Stimulated activated CD8-positive, alpha-beta memory T cell treated with anti-CD3 and anti-CD28 coated beads, Interleukin-4, amount 100 ng/mL, for 48 hours (primary cell): ENCODE data around the gene MRPS35.

Source experiments
- DNase-seq: peaks from one replicate; pipeline ENCODE4 v3.0.0-alpha.2; 2020

Gene MRPS35

DNA sequence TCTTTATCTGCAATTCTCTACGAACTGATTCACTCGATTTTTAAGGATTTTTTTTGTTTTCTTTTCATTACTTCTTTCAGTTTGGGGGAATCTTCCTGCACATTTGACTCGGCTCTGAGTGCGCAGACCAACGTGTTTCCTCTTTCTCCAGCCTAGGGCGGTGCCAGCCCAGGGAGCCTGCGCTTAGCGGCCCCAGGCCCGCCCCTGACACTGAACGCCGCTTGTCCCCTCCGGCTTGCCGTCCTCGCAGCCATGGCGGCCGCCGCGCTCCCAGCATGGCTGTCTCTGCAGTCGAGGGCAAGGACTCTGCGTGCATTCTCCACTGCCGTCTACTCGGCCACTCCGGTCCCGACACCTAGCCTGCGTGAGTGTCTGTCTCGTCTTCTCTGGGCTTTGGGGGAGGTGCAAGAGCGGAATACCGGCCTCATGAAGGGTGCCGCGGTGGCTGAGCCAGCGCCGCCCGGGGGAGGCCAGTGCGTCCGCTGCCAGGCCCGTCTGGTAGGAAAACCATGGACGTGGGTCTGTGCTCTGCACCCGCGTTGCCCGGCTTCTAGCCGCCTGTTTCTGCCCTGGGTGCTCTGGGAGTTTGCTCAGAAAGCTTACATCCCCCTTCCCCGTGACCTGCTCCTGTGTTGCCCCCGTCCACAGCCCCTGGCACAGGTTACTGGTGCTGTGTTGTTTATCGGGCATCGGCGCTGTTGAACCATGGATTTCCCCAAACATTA, at the start of gene MRPS35:
MRPS35 (plus strand) TSS at position 241 of the 725 bp plus-strand sequence; CDS start at position 253, 12 bp downstream.
- peak; percentile 93 for DNase-seq

DNA sequence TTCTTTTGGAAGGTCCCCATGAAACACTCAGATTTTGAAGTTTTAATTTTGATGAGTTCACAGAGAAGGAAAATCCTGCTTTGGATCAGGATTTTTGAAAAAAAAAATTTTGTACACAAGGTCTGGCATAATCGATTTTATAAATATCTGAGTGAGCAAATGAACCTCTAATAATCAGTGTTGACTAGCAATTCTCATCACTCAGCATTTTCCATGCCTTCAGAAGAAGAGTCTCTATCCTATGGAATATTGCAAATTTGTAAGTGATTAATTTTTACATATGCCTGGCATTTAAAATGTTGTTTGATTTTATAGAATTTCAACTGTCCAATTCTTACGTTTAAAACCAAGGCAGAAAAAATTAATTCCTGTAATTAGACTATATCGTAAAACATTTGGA, 44.9 kb upstream of the MRPS35 start:
- DNase-seq, result no peak

DNA sequence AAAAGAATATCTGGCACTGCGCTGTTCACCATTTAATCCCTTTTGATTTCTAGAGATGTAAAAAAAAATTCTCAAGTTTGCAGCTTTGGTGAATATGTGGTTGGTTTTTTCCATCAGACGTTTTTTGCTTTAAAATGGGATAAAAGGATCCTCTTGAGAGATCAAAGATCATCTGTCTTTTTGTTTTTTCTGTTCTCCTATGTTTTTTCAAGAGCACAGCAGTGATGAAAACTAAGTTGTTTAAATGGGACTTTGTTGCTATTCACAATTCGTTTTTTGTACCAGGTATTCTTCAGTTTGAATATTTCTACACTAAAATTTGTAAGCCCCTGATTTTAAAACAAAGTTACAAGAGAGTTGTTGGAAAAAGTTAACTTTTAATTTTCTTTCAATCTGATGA, 44.1 kb upstream of the MRPS35 start:
- DNase-seq, result no peak

DNA sequence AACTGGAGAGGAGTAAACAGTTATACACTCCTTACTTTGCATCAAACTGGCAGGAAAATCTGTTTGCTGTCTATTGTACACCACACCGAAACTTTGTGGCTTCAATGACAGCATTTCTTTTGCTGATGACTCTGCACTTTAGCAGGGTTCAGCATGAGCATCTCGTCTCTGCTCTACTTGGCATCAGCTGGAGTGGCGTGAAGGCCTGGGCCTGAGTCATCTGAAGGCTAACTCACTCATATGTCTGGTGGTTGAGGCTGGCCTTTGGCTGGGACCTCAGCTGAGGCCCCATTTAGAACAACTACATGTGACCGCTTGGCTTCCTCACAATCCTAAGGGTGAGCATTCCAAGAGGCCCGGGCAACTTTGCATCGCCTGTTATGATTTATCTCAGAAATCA, 43.1 kb upstream of the MRPS35 start:
- DNase-seq, result no peak

DNA sequence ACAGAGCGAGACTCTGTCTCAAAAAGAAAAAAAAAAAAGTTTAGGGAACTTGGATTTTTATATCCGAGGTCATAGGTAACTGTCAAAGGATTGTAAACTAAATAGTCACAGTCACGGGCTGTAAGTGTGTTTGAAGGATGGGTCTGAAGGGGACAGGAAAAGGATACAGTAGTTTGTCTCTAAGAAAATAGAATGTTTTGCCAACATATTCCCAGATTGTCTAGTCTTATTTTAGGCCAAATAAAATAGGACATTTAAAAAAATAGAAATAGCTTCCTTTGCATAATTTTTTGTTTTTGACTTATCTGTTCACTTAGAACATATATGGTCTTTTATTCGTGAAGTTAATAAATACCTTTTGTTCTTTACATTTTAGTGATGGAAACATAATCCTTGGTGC, 38.6 kb upstream of the MRPS35 start:
- DNase-seq, result no peak

DNA sequence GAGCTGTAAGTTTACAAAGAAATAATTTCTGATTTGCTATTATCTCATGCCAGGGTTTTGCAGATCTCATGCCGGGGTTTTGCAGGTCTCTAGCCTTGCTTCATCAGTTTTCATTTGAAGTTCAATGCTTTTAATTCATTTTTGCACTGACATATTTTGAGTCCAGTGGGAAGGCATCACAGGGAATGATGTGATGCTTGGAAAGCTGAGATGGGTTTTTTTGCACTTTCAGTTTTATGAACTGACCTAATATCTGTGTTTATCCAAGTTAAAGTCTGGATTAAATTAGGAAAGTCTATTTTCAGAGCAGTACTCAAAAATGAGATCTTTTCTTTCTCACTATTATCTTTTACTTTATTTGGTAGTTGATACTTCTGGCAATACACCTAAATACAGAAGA, 38.0 kb upstream of the MRPS35 start:
- no peak for DNase-seq

DNA sequence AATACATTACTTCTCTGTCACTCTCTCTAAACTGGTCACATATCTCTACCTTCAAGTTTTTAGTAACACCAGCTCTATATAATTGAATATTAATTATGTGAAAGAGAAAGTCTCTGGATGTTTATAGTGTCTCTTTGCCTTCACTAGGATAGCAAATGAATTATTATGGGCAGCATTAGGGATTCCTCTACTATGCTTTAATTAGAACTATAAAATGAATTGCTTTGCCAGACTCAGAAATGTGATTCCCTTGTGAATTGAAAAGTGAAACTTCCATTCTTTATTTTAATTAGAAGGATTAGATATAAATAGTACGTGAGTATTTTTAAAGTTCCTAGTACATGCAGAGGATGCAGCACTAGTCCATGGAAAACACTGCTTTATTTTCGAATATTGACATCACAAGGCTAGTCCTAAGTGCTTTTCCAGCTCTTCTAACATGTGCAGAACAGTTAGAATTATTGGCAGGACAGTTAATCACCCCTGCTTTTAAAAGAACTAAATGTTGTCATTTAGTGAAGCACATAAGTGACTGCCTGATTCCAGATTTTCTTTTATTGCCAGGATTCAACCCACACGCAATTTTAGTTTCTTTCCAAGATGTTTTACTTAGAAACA, 37.4 kb upstream of the MRPS35 start:
- no peak for DNase-seq

DNA sequence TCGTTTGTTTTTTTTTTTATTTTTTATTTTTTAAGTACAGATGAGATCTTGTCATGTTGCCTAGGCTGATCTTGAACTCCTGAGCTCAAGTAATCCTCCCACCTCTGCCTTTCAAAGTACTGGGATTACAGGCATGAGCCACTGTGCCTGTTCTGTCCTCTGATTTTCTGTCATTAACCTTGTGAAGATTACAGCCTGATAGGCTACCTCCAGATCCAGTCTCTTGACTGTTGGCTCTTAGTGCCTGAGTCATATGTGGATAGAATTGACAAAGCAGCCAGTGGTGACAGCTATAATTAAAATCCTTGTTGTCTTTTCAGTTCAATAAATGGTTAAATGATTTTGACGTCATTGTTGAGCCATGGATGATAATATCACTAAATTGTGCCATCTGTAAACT, 35.6 kb upstream of the MRPS35 start:
- no peak for DNase-seq

DNA sequence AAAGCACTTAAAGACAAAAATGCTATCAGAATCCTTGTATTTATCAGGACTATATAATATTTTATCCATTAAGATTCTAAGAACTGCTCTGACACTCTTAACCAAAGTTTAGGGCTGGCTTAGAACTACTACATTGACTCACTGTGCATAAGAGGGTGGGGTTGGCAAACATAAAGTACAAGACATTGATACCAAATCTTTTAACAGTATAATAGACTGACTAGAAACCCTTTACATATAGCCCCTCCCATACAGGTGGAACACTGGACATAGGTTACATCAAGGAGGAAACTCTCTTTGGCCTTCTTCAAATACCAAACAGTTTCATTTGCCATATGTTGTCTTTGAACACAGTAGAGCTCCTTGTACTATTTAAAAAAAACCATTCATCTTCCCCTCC, 30.0 kb upstream of the MRPS35 start:
- no peak for DNase-seq

DNA sequence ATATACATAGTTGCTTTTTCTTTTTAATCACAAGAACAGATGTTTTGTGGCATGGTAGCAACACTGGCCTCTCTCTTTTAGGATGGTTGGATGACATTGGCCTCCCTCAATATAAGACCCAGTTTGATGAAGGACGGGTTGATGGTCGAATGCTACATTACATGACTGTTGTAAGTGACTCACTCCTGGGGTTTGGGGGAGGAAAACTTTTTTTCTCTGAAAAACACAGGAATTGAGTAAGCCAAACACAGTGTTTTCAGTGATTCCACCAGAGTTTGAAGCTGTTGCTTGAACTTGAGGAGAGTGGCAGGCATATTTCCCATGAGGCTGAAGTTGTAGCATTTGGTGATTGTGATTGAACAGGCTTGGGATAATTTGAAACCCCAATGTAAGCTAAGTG, 28.1 kb upstream of the MRPS35 start:
- no peak for DNase-seq

DNA sequence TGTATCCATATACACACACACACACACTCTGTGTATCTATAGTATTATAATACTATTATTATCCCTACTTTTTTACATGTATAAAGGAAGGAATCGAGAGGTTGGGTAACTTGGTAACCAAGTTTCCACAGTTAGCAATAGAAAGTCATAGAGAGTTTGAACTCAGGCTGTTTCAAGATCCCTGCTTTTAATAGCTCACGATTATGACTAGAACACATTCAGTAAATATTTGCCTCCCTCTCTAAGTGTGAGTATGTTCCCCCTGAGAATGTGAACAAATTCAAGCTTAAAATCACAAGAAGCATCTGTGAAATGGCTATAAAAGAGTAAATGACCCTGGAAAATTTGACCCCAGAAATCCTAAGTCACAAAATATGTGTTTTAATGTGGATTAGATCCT, 25.4 kb upstream of the MRPS35 start:
- DNase-seq, result no peak

DNA sequence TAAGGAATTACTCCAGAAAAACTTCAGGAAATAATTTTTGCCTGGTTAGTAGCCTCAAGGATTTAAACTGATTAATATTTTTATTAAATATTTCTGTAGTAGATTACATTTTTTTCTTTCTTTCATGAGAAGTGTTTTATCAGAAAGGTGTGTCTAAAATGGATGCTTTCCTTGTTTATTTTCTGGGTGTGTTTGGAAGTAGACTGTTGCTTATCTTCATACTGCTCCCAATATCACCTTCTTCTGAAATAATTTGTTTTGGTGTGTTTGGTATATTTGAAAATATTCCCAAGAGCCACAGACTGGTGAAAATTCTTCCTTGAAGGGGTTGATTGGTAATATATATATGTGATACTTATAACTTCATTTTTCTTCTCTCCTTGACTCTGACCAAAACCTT, 24.5 kb upstream of the MRPS35 start:
- no peak for DNase-seq

DNA sequence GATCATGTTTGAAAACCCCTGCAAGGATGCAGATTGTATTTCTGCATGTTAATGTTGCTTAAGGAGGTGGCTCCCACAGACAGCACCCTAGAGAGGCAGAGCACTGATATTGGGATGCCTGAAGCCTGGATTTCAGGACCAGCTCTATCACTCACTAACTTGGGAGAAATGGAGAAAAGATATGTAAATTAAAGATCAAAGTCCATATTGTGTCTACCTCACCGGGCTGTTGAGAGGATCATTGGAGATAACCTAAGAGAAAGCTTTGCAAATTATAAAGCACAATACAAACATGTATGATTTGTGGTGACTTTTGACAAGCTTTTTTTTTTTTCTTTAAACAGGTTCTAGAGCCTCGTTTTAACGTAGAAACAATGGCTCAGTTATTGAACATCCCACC, 22.0 kb upstream of the MRPS35 start:
- no peak for DNase-seq

DNA sequence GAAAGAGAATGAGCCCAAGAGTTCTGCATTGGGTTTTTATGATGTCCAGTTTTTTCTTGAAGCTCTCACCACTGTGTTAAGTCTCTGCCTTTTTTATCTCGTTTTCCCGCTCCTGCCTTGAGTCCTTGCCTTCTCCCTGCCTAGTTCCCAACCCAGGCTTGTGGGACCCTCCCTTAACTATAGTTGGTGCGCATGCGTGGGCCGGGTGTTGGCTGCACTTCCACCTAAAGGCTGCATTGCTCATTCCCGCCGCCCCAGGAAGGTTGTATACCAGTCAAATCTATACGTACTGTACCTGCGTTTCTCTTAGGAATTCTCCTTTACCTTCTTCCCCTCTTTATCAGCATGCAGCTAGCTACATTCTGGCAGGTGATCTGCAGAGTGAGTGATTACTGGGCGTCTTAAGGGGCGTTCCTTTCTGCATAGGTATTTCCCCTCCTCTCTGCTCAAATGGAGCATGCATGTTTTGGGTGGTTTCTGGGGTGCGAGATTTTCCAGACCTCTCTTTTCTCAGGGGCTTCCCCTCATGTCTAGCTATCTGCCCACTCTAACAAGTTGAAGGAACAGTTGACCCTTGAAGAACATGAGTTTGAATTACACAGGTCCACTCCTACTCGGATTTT, 21.0 kb upstream of the MRPS35 start:
- no peak for DNase-seq

DNA sequence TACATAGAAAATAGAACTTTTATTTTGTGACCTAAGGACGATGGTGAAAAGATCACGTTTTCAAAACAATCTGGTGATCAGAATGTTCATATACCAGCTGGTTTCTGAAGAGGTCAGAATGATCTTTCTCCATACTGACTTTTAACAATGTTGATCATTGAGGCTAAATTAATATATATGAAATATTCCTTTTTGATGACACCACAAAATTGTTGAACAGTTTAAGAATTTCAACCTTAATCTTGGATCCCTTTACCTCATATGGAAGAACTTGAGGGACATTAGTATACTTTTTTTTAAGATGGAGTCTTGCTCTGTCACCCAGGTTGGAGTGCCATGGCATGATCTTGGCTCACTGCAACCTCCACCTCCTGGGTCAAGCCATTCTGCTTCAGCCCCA, 17.2 kb upstream of the MRPS35 start:
- DNase-seq, result no peak

DNA sequence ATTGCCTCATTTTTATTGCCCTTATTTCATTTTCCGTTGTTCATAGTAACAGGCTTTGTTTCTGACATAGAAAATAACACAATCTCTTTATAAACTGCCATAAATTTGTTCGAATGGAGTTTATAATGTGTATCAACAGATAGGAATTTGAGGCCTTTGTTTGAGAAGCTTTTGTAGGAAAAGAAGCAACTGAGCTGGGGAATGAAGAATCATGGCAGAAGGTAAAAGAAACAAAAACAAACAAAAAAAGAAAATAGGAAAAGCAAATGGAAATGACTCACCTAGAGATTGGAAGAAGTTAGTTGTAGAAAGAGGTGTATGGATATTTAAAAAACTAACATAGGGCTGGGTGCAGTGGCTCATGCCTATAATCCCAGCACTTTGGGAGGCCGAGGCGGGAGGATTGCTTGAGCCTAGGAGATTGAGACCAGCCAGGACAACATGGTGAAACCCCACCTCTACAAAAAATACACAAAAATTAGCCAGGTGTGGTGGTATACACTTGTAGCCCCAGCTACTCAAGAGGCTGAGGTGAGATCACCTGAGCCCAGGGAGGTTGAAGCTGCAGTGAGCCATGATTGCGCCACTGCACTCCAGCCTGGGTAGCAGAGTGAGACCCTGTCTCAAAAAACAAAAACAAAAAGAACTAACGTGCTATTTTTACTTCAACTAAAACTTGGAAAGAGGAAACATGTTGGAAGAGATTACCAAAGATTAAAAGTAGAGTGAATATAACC, 14.9 kb upstream of the MRPS35 start:
- DNase-seq, result no peak

DNA sequence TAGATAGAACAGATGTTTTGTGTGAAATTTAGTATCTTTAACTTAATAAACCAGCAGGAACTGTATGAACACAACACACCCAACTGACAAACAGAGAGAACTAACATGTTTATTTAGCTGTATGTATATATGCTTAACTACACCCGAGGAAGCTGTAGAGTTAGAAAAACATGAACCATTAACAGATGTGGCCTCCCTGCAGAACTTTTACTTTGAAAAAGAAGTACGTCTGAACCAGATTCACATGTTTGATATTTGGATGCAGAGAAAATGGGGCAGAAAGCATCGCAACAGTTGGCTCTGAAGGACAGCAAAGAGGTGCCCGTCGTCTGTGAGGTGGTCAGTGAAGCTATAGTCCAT, 14.4 kb upstream of the MRPS35 start, which contains the start of gene REP15:
REP15 (plus strand) TSS at position 155 of the 360 bp plus-strand sequence; CDS start at position 271, 116 bp downstream.
- no peak for DNase-seq

DNA sequence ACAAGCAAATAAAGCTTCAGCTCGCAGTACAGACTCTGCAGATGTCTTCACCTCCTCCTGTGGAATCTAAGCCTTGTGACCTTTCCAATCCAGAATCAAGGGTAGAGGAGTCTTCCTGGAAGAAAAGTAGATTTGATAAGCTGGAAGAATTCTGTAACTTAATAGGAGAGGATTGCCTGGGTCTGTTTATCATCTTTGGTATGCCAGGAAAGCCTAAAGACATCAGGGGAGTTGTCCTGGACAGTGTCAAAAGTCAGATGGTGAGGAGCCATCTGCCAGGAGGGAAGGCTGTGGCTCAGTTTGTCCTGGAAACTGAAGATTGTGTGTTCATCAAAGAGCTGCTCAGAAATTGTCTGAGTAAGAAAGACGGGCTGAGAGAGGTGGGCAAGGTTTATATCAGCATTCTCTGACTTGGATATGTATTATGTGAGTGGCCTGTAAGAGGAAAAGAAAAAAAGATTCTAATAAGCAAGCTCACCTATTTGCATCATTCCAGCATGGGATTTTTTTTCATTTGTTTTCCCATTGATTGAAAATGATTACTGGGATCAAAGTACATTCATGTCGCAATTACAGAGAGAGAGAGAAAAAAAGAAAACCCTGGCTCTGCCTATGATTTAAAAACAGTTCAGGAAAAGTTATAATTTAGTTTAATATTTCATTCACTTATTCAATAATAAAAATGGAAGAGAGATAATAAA, 13.6 kb upstream of the MRPS35 start:
- no peak for DNase-seq

DNA sequence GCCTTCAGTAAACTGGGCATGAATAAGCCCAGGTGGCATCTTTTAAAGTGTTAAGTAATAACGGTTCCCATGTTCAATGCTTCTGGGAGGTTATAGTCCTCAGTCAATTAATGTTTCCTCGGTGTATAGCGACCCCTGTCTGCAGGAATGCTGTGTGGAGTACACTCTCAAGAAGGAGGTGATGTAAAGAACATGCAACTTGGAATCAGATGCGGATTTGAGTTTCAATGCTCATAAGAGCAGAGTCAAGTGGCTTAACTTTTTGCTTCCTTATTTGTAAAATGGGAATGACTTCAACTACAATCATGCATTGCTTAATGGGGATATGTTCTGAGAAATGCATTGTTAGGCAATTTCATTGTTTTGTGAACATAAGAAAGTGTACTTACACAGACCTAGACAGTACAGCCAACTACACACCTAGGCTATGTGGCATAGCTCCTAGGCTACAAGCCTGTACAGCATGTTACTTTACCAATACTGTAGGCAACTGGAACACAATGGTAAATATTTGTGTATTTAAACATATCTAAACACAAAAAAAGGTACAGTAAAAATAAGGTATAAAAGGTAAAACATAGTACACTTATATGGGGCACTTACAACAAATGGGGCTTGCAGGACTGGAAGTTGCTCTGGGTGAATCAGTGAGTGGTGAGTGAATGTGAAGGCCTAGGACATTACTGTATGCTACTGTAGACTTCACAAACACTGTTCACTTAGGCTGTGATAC, 6.7 kb upstream of the MRPS35 start:
- peak; percentile 84 for DNase-seq

DNA sequence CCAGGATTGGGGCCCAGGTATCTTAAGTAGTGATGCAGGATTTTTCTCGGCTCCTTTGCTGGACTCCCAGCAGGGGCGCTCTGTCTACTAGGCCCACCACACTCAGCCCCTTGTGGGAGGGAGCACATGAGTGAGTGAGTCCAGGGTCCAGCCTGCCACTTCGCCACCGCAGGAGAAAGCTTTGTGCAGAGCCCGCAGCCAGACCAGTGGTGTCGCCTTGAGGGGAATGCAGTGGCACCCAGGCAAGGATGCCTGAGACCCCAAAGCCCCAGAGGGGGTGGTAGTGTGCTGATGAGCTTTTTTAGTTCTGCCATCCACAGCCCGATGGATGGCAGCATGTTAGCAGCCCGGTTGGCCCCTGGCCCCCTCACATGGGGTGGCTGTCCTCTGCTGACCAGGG, 5.4 kb upstream of the MRPS35 start:
- no peak for DNase-seq

DNA sequence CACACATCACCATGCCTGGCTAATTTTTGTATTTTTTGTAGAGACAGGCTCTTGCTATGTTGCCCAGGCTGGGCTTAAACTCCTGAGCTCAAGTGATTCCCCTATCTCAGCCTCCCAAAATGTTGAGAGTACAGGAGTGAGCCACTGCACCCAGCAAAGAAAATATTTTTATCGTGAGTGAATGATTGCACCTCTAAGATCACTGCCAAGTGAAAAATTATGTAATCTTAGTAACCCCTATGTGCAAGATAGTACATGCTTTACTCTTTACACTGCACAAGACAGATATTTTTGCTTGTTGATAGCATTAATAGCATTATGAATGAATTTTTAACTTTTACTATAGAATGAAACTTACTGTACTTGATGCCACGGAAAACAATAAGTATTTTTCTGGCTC, 3.4 kb upstream of the MRPS35 start:
- DNase-seq, result no peak

DNA sequence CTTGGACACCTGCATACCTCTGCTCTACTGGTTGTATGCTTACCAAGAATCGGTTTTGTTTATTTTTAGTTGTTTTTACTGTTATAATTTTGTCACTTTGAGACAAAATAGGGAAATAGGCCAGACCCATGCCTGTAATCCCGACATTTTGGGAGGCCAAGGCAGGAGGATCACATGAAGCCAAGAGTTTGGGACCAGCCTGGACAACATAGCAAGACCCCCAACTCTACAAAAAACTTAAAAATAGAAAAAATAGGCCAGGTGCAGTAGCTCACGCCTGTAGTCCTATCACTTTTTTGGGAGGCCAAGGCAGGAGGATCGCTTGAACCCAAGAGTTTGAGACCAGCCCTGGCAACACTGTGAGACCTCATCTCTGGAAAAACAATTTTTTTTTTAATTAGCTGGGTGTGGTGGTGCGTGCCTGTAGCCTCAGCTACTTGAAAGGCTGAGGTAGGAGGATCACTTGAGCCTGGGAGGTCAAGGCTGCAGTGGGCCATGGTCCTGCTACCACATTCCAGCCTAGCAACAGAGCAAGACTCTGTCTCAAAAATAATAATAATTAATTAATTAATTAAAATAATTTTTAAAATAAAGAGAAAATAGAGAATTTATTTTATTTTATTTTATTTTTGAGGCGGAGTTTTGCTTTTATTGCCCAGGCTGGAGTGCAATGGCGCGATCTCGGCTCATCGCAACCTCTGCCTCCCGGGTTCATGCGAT, 1.3 kb upstream of the MRPS35 start:
- no peak for DNase-seq
